Panc1 (cell line): ENCODE data around the gene USP32.
"Not testable (repeated sequence)": the region's sequence is repeated elsewhere in the genome, so short reads cannot be mapped to it uniquely, and the experiment has no call there.

ENCODE experiments used
- POLR2AphosphoS5 ChIP-seq: IDR thresholded peaks from 2 replicates; pipeline ENCODE4 v1.6.1; 2012; ENCODE audit warnings: mild to moderate bottlenecking, low read depth, low read length, moderate library complexity
- SIN3A ChIP-seq: IDR thresholded peaks from 2 replicates; pipeline ENCODE4 v1.6.1; 2012; ENCODE audit warnings: low read depth, mild to moderate bottlenecking, low read length, moderate library complexity, borderline replicate concordance; ENCODE audit not compliant: insufficient read depth
- TCF7L2 ChIP-seq: IDR thresholded peaks from 2 replicates; pipeline ENCODE4 v1.6.1; 2011; ENCODE audit warnings: mild to moderate bottlenecking, low read depth, low read length, inconsistent platforms
- TF ChIP-seq, protein P1 (sequence below): fragments of 450-650 bp; IDR thresholded peaks from 2 replicates; pipeline ENCODE4 v1.5.1; 2017; ENCODE audit warnings: mild to moderate bottlenecking
- TF ChIP-seq, protein P2 (sequence below), 2 experiments: IDR thresholded peaks; 2 replicates each; pipeline ENCODE4 v1.6.1; 2011 to 2012; ENCODE audit warnings: low read depth in 2 of 2, control low read depth in 1 of 2, low read length in 1 of 2, mild to moderate bottlenecking in 1 of 2, moderate library complexity in 1 of 2; ENCODE audit not compliant: insufficient read depth in 1 of 2

DNA sequence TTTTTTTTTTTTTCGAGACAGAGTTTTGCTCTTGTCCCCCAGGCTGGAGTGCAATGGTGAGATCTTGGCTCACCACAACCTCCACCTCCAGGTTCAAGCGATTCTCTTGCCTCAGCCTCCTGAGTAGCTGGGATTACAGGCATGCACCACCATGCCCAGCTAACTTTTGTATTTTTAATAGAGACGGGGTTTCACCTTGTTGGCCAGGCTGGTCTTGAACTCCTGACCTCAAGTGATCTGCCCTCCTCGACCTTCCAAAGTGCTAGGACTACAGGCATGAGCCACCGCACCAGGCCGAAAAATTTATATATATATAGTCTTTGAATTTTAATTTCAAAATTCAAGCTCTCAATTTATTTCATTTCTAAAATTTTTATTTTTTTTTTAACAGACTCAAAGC lies 36.6 kb upstream of the USP32 start:
- TF ChIP-seq, protein P1, sequence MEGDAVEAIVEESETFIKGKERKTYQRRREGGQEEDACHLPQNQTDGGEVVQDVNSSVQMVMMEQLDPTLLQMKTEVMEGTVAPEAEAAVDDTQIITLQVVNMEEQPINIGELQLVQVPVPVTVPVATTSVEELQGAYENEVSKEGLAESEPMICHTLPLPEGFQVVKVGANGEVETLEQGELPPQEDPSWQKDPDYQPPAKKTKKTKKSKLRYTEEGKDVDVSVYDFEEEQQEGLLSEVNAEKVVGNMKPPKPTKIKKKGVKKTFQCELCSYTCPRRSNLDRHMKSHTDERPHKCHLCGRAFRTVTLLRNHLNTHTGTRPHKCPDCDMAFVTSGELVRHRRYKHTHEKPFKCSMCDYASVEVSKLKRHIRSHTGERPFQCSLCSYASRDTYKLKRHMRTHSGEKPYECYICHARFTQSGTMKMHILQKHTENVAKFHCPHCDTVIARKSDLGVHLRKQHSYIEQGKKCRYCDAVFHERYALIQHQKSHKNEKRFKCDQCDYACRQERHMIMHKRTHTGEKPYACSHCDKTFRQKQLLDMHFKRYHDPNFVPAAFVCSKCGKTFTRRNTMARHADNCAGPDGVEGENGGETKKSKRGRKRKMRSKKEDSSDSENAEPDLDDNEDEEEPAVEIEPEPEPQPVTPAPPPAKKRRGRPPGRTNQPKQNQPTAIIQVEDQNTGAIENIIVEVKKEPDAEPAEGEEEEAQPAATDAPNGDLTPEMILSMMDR: not testable (repeated sequence)
- TF ChIP-seq, protein P2, sequence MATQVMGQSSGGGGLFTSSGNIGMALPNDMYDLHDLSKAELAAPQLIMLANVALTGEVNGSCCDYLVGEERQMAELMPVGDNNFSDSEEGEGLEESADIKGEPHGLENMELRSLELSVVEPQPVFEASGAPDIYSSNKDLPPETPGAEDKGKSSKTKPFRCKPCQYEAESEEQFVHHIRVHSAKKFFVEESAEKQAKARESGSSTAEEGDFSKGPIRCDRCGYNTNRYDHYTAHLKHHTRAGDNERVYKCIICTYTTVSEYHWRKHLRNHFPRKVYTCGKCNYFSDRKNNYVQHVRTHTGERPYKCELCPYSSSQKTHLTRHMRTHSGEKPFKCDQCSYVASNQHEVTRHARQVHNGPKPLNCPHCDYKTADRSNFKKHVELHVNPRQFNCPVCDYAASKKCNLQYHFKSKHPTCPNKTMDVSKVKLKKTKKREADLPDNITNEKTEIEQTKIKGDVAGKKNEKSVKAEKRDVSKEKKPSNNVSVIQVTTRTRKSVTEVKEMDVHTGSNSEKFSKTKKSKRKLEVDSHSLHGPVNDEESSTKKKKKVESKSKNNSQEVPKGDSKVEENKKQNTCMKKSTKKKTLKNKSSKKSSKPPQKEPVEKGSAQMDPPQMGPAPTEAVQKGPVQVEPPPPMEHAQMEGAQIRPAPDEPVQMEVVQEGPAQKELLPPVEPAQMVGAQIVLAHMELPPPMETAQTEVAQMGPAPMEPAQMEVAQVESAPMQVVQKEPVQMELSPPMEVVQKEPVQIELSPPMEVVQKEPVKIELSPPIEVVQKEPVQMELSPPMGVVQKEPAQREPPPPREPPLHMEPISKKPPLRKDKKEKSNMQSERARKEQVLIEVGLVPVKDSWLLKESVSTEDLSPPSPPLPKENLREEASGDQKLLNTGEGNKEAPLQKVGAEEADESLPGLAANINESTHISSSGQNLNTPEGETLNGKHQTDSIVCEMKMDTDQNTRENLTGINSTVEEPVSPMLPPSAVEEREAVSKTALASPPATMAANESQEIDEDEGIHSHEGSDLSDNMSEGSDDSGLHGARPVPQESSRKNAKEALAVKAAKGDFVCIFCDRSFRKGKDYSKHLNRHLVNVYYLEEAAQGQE (IDR thresholded peaks at IDR 0.05; ENCODE audit: insufficient read depth in 1 of 2, low read depth in 2 of 2, low read length in 1 of 2): not testable (repeated sequence)
- TF ChIP-seq POLR2AphosphoS5, SIN3A, TCF7L2: not testable (repeated sequence)
